SK-N-MC (cell line): ENCODE data around the gene KCNJ10.

Experiments used
- EZH2 ChIP-seq: fragments of 200-600 bp; sonication (generic); IDR thresholded peaks from one replicate; pipeline ENCODE4 v1.6.1; 2017; ENCODE audit warnings: antibody characterized with exemption
- POLR2AphosphoS5 ChIP-seq: IDR thresholded peaks from 2 replicates; pipeline ENCODE4 v1.6.1; 2012; ENCODE audit warnings: mild to moderate bottlenecking, low read depth, low read length, borderline replicate concordance

- TF ChIP-seq EZH2 (no peak), POLR2AphosphoS5 (no peak)
Measured at GRCh38 chr1:159994896-159995295, 75.1 kb downstream of the KCNJ10 start.
